ENCODE results near the gene ST3GAL5. TPM values are rescaled to one million over a fixed set of nuclear protein-coding genes. Genes with fewer than 3 reads are reported as not detected.

ST3GAL5 gene
- polyA plus RNA-seq, 1 of the 3 experiments (the other 2 are of a cell fraction): 37.6 TPM

GRCh38 chr2:85795331-85796045 is 93.3 kb downstream of the ST3GAL5 start:
- H3K27me3 ChIP-seq (ENCODE audit: insufficient read depth): no peaks in the 10 kb centered on the region
- no peaks in the 10 kb centered on the region for H3K9me3 ChIP-seq
- ChIA-PET CTCF (interaction anchor here (1.0 to 5.8 kb wide), 8 partner anchors 15 to 158 kb away, joined by 3 to 53 read pairs (median 7); no protein-coding TSS in a partner anchor), POLR2A (no interaction called here)
- H3K4me3 ChIP-seq (ENCODE audit: low read depth in 2 of 2, low read length in 1 of 2): no peak overlapping the region
- H3F3A ChIP-seq (replicated peaks; ENCODE audit: insufficient read depth): peaks cover 30% of the 10 kb centered on the region
- no peaks in the 10 kb centered on the region for H3K79me2 ChIP-seq (ENCODE audit: insufficient read depth)
- no peaks in the 10 kb centered on the region for H3K36me3 ChIP-seq (replicated peaks in 1 of 2; ENCODE audit: control insufficient read depth in 1 of 2, insufficient read depth in 2 of 2, low read length in 1 of 2)
- TF ChIP-seq TEAD4 (IDR thresholded peaks at IDR 0.05; ENCODE audit: borderline replicate concordance, insufficient read depth): no peak
- TF ChIP-seq, protein P1, sequence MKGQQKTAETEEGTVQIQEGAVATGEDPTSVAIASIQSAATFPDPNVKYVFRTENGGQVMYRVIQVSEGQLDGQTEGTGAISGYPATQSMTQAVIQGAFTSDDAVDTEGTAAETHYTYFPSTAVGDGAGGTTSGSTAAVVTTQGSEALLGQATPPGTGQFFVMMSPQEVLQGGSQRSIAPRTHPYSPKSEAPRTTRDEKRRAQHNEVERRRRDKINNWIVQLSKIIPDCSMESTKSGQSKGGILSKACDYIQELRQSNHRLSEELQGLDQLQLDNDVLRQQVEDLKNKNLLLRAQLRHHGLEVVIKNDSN (IDR thresholded peaks at IDR 0.05; ENCODE audit: borderline replicate concordance, low read depth): no peak
- TF ChIP-seq EZH2phosphoT487 (IDR thresholded peaks at IDR 0.05; ENCODE audit: borderline replicate concordance, low read depth): no peak
- TF ChIP-seq GATA2 (CRISPR knock-in tag; IDR thresholded peaks at IDR 0.05): no peak
- TF ChIP-seq CTCF (IDR thresholded peaks at IDR 0.05): no peak
- TF ChIP-seq RCOR1 (IDR thresholded peaks at IDR 0.05; ENCODE audit: low read length): no peak
- no peak for TF ChIP-seq TAF1 (IDR thresholded peaks at IDR 0.05; ENCODE audit: borderline replicate concordance, low read depth, low read length)
- no peak for TF ChIP-seq RAD21 (IDR thresholded peaks at IDR 0.05; ENCODE audit: low read length)
- TF ChIP-seq EP300 (IDR thresholded peaks at IDR 0.05; ENCODE audit: borderline replicate concordance in 1 of 2, low read depth in 1 of 2, low read length in 1 of 2): no peak
- no peak for TF ChIP-seq RXRA (IDR thresholded peaks at IDR 0.05; ENCODE audit: borderline replicate concordance, low read depth)
- TF ChIP-seq FOSL2 (IDR thresholded peaks at IDR 0.05; ENCODE audit: borderline replicate concordance, low read depth): no peak
- TF ChIP-seq USF2 (IDR thresholded peaks at IDR 0.05; ENCODE audit: borderline replicate concordance, low read depth, low read length): no peak
- no peak for TF ChIP-seq MXI1 (IDR thresholded peaks at IDR 0.05; ENCODE audit: low read depth, low read length)
- no peak for TF ChIP-seq MEF2A (IDR thresholded peaks at IDR 0.05; ENCODE audit: borderline replicate concordance, low read depth)
- peak; percentile 31 for DNase-seq
- no peaks in the 10 kb centered on the region for H4K20me1 ChIP-seq (ENCODE audit: insufficient read depth)
- peaks cover 29 to 38% of the 10 kb centered on the region in 2 experiments; a peak in 3 of 4 replicates for H3K4me1 ChIP-seq (ENCODE audit: control insufficient read depth in 1 of 2, insufficient read depth in 2 of 2, low read depth in 1 of 2, low read length in 1 of 2)
- H2AFZ ChIP-seq (ENCODE audit: low read depth): 0 out of 2 replicates have a peak overlapping the region, but pooled peaks have one; percentile 17
- H3K27ac ChIP-seq (ENCODE audit: low read depth in 2 of 2, low read length in 1 of 2): peak overlapping the region; percentile 6 to 40; a peak in 2 of 4 replicates
- no peaks in the 10 kb centered on the region for H3K9me2 ChIP-seq
- no peak overlapping the region; the same call in 1 of the 2 replicates for H3K4me2 ChIP-seq
- WGBS (ENCODE audit: low lambda C conversion rate): 91% methylated on average over 18 of the region's 20 CpGs
- H3K9ac ChIP-seq: no peak overlapping the region
